Stimulated activated naive CD8-positive, alpha-beta T cell treated with anti-CD3 and anti-CD28 coated beads, Interleukin-15, Interleukin-2, amounts not matched to agents 100 ng/mL and 50 ng/mL, for 24 hours (primary cell): ENCODE results near the gene TUBGCP2.
"Not testable (repeated sequence)": the region's sequence is repeated elsewhere in the genome, so short reads cannot be mapped to it uniquely, and the experiment has no call there.

Experiments used
- H3K27ac Mint-ChIP-seq: one replicate; pipeline ENCODE4 v1.8.0; 2021; ENCODE audit warnings: mild to moderate bottlenecking, mixed read lengths
- H3K27me3 Mint-ChIP-seq: one replicate; pipeline ENCODE4 v1.8.0; 2021; ENCODE audit warnings: mixed read lengths
- H3K36me3 Mint-ChIP-seq: one replicate; pipeline ENCODE4 v1.8.0; 2021; ENCODE audit warnings: low read depth, mixed read lengths
- H3K4me1 Mint-ChIP-seq: one replicate; pipeline ENCODE4 v1.8.0; 2021; ENCODE audit warnings: low read depth, mixed read lengths
- H3K4me3 Mint-ChIP-seq: one replicate; pipeline ENCODE4 v1.8.0; 2021; ENCODE audit warnings: mild to moderate bottlenecking, mixed read lengths
- H3K9me3 Mint-ChIP-seq: one replicate; pipeline ENCODE4 v1.8.0; 2021; ENCODE audit warnings: mixed read lengths

TUBGCP2 gene

GRCh38 chr10:133334503-133335245 lies 26.0 kb upstream of the TUBGCP2 start:
- Mint-ChIP-seq H3K9me3 (no peaks in the 10 kb centered on the region), H3K4me3 (peak overlapping the region; percentile 57), H3K27ac (no peak overlapping the region), H3K36me3 (no peaks in the 10 kb centered on the region), H3K27me3 (peaks cover 23% of the 10 kb centered on the region), H3K4me1 (peaks cover 7% of the 10 kb centered on the region)

GRCh38 chr10:133332936-133333699 lies 24.4 kb upstream of the TUBGCP2 start:
- Mint-ChIP-seq H3K36me3 (no peaks in the 10 kb centered on the region), H3K4me1 (peaks cover 11% of the 10 kb centered on the region), H3K27me3 (peaks cover 32% of the 10 kb centered on the region), H3K27ac (no peak overlapping the region), H3K4me3 (no peak overlapping the region), H3K9me3 (no peaks in the 10 kb centered on the region)

GRCh38 chr10:133329491-133330202 lies 21.0 kb upstream of the TUBGCP2 start:
- Mint-ChIP-seq H3K27ac (no peak overlapping the region), H3K4me3 (peak overlapping the region; percentile 26), H3K27me3 (peaks cover 50% of the 10 kb centered on the region)

GRCh38 chr10:133328358-133329343 lies 20.0 kb upstream of the TUBGCP2 start:
- Mint-ChIP-seq H3K27me3 (peaks cover 50% of the 10 kb centered on the region), H3K9me3 (no peaks in the 10 kb centered on the region), H3K36me3 (no peaks in the 10 kb centered on the region), H3K4me1 (peaks cover 10% of the 10 kb centered on the region), H3K27ac (no peak overlapping the region), H3K4me3 (no peak overlapping the region)

More at GRCh38 chr10:133329491-133330202, 21.0 kb upstream of the TUBGCP2 start:
- Mint-ChIP-seq H3K9me3 (no peaks in the 10 kb centered on the region), H3K36me3 (no peaks in the 10 kb centered on the region), H3K4me1 (peaks cover 11% of the 10 kb centered on the region)

GRCh38 chr10:133327651-133328357 lies 19.1 kb upstream of the TUBGCP2 start:
- H3K27ac Mint-ChIP-seq: no peak overlapping the region
- H3K27me3 Mint-ChIP-seq: peaks cover 44% of the 10 kb centered on the region
- H3K4me1 Mint-ChIP-seq: peaks cover 10% of the 10 kb centered on the region
- no peak overlapping the region for H3K4me3 Mint-ChIP-seq
- no peaks in the 10 kb centered on the region for H3K9me3 Mint-ChIP-seq
- no peaks in the 10 kb centered on the region for H3K36me3 Mint-ChIP-seq

GRCh38 chr10:133326745-133327650 lies 18.3 kb upstream of the TUBGCP2 start:
- H3K4me3 Mint-ChIP-seq: no peak overlapping the region
- H3K27ac Mint-ChIP-seq: no peak overlapping the region
- H3K27me3 Mint-ChIP-seq: peaks cover 36% of the 10 kb centered on the region
- H3K4me1 Mint-ChIP-seq: peaks cover 10% of the 10 kb centered on the region
- H3K36me3 Mint-ChIP-seq: no peaks in the 10 kb centered on the region
- no peaks in the 10 kb centered on the region for H3K9me3 Mint-ChIP-seq

GRCh38 chr10:133326223-133326551 lies 17.5 kb upstream of the TUBGCP2 start:
- Mint-ChIP-seq H3K27me3 (peaks cover 32% of the 10 kb centered on the region), H3K4me3 (no peak overlapping the region), H3K36me3 (no peaks in the 10 kb centered on the region), H3K9me3 (no peaks in the 10 kb centered on the region), H3K4me1 (peaks cover 10% of the 10 kb centered on the region), H3K27ac (no peak overlapping the region)

GRCh38 chr10:133325440-133326222 lies 17.0 kb upstream of the TUBGCP2 start:
- peaks cover 10% of the 10 kb centered on the region for H3K4me1 Mint-ChIP-seq
- no peaks in the 10 kb centered on the region for H3K36me3 Mint-ChIP-seq
- no peaks in the 10 kb centered on the region for H3K9me3 Mint-ChIP-seq
- H3K27me3 Mint-ChIP-seq: peaks cover 27% of the 10 kb centered on the region
- H3K4me3 Mint-ChIP-seq: peak overlapping the region; percentile 62
- no peak overlapping the region for H3K27ac Mint-ChIP-seq

- peaks cover 7% of the 10 kb centered on the region for H3K4me1 Mint-ChIP-seq
- no peak overlapping the region for H3K27ac Mint-ChIP-seq
- H3K4me3 Mint-ChIP-seq: no peak overlapping the region
- H3K36me3 Mint-ChIP-seq: no peaks in the 10 kb centered on the region
- no peaks in the 10 kb centered on the region for H3K9me3 Mint-ChIP-seq
- H3K27me3 Mint-ChIP-seq: peaks cover 32% of the 10 kb centered on the region
Measured at GRCh38 chr10:133324857-133325260, 16.2 kb upstream of the TUBGCP2 start.

- H3K36me3 Mint-ChIP-seq: no peaks in the 10 kb centered on the region
- peaks cover 31% of the 10 kb centered on the region for H3K27me3 Mint-ChIP-seq
- no peaks in the 10 kb centered on the region for H3K9me3 Mint-ChIP-seq
- H3K4me1 Mint-ChIP-seq: peaks cover 7% of the 10 kb centered on the region
- no peak overlapping the region for H3K27ac Mint-ChIP-seq
- no peak overlapping the region for H3K4me3 Mint-ChIP-seq
Measured at GRCh38 chr10:133324198-133324792, 15.6 kb upstream of the TUBGCP2 start.

- not testable (repeated sequence) for H3K9me3 Mint-ChIP-seq, H3K4me3 Mint-ChIP-seq, H3K27ac Mint-ChIP-seq, H3K36me3 Mint-ChIP-seq
- H3K4me1 Mint-ChIP-seq: peaks cover 14% of the 10 kb centered on the region
- peaks cover 22% of the 10 kb centered on the region for H3K27me3 Mint-ChIP-seq
Measured at GRCh38 chr10:133322064-133322709, 13.5 kb upstream of the TUBGCP2 start.
